Esophagus muscularis mucosa (tissue), 3 donors: Measurements from ENCODE around the gene TIMM13.

Experiments
- CTCF ChIP-seq, 3 experiments: fragments of 200-600 bp in 2 of 3; fragments of 450-650 bp in 1 of 3; sonication (generic) in 2 of 3; IDR thresholded peaks; one replicate each; pipeline ENCODE4 v1.5.1; 2017 to 2019; ENCODE audit warnings: antibody characterized with exemption in 3 of 3, mild to moderate bottlenecking in 2 of 3, moderate library complexity in 1 of 3
- POLR2A ChIP-seq: fragments of 450-650 bp; IDR thresholded peaks from one replicate; pipeline ENCODE4 v1.6.1; 2017; ENCODE audit warnings: antibody characterized with exemption, moderate library complexity, mild to moderate bottlenecking, low read depth

GRCh38 chr19:2434721-2435265 lies 7.4 kb upstream of the TIMM13 start:
- TF ChIP-seq CTCF (IDR thresholded peaks at IDR 0.05), result no peak
- no peak for TF ChIP-seq POLR2A
